ENCODE measurements around the gene KREMEN1. TPM values are rescaled to one million over a fixed set of nuclear protein-coding genes. Genes with fewer than 3 reads are reported as not detected.

The KREMEN1 gene
- total and polyA plus RNA-seq, 2 of the 4 experiments (the other 2 are of a cell fraction): 2.9 to 4.6 TPM

GRCh38 chr22:29078036-29078868 is 5.4 kb downstream of the KREMEN1 start:
- H3K79me1 ChIP-seq (ENCODE audit: low read depth in 1 of 2, low read length in 2 of 2): no peaks in the 10 kb centered on the region
- no peak overlapping the region for H2BK120ac ChIP-seq (ENCODE audit: low read depth, low read length)
- H2BK15ac ChIP-seq (ENCODE audit: low read depth, low read length): no peak overlapping the region
- dilution Hi-C loops (cut with HindIII; ENCODE audit: low sequenced_read_pairs, unreplicated experiment) (no loop called here), intact Hi-C loops (cut with micrococcal nuclease) (no loop called here), in situ Hi-C loops (cut with MboI; ENCODE audit: low sequenced_read_pairs) (no loop called here)
- H2AK5ac ChIP-seq (ENCODE audit: low read depth, low read length): no peak overlapping the region
- H2AK9ac ChIP-seq (replicated peaks; ENCODE audit: low read depth, low read length, poor library complexity): no peak overlapping the region
- H3K9ac ChIP-seq (ENCODE audit: low read depth, low read length): no peak overlapping the region
- H4K8ac ChIP-seq (ENCODE audit: low read depth in 2 of 2, low read length in 2 of 2): no peak overlapping the region
- no TSS peak for BruUV-seq (replicated peaks)
- WGBS, 2 experiments (ENCODE audit: extremely low coverage in 2 of 2, insufficient read length in 1 of 2): 100% methylated on average over 2 of the region's 6 CpGs; no CpG with 5 or more reads in 1 of the 2 experiments
- H3K4me3 ChIP-seq (ENCODE audit: insufficient read depth, low read depth, low read length): no peak overlapping the region
- H3K36me3 ChIP-seq (ENCODE audit: control insufficient read depth, insufficient read depth, low read length): no peaks in the 10 kb centered on the region
- H3K23ac ChIP-seq (ENCODE audit: low read depth, low read length): no peak overlapping the region
- no peak for ATAC-seq (ENCODE audit: low read depth)
- no peak overlapping the region for H2BK5ac ChIP-seq (ENCODE audit: low read depth, low read length, poor library complexity, severe bottlenecking)
- H3K4me1 ChIP-seq (ENCODE audit: control insufficient read depth, insufficient read depth, low read length): no peaks in the 10 kb centered on the region
- no peaks in the 10 kb centered on the region for H4K20me1 ChIP-seq (ENCODE audit: insufficient read depth, low read length)
- H3K9me1 ChIP-seq (ENCODE audit: insufficient read depth, low read length): no peaks in the 10 kb centered on the region
- no peak overlapping the region for H3K4me2 ChIP-seq (ENCODE audit: low read depth, low read length)
- H3K18ac ChIP-seq (ENCODE audit: low read depth, low read length): no peak overlapping the region
- H3K4ac ChIP-seq (ENCODE audit: low read depth, low read length): no peak overlapping the region
- no peak overlapping the region for H3K14ac ChIP-seq (replicated peaks; ENCODE audit: low read depth, low read length)
- DNase-seq: no peak
- no peak overlapping the region for H3K56ac ChIP-seq (ENCODE audit: extremely low read depth, insufficient read depth, low read length)
- CTCF ChIA-PET: interaction anchor here (0.7 to 0.9 kb wide), 3 partner anchors 8 to 12 kb away, joined by 3 to 6 read pairs (median 3); no protein-coding TSS in a partner anchor
- H4K91ac ChIP-seq (ENCODE audit: insufficient read depth, low read depth, low read length): no peak overlapping the region
- POLR2A ChIA-PET (ENCODE audit: unreplicated experiment): no interaction called here
- H4K5ac ChIP-seq (ENCODE audit: low read depth, low read length): no peak overlapping the region
- H3K9me3 ChIP-seq (ENCODE audit: control insufficient read depth, insufficient read depth, low read length): no peaks in the 10 kb centered on the region
- peaks cover 5% of the 10 kb centered on the region; the same call in 1 of the 2 replicates for H3K27me3 ChIP-seq (ENCODE audit: control insufficient read depth, insufficient read depth, low read length)
- H3K27ac ChIP-seq (ENCODE audit: insufficient read depth, low read length): no peak overlapping the region
- H2AFZ ChIP-seq (replicated peaks; ENCODE audit: low read length, poor library complexity): no peak overlapping the region
- H2BK20ac ChIP-seq (ENCODE audit: low read depth, low read length): no peak overlapping the region
- no peak for TF ChIP-seq RAD21 (IDR thresholded peaks at IDR 0.05; ENCODE audit: low read length)
- TF ChIP-seq USF2 (IDR thresholded peaks at IDR 0.05; ENCODE audit: low read depth, low read length): no peak
- TF ChIP-seq ELK1 (IDR thresholded peaks at IDR 0.05; ENCODE audit: borderline replicate concordance, low read depth, low read length): no peak
- no peak for TF ChIP-seq POLR2A (IDR thresholded peaks at IDR 0.05; ENCODE audit: low read depth, low read length)
- TF ChIP-seq BHLHE40 (IDR thresholded peaks at IDR 0.05; ENCODE audit: low read depth, low read length): no peak
- TF ChIP-seq MXI1 (IDR thresholded peaks at IDR 0.05; ENCODE audit: borderline replicate concordance, low read depth, low read length): no peak
- no peak for TF ChIP-seq SMC3 (IDR thresholded peaks at IDR 0.05; ENCODE audit: low read depth, low read length)
- TF ChIP-seq MAFK (IDR thresholded peaks at IDR 0.05; ENCODE audit: low read depth, low read length): no peak
- no peak for TF ChIP-seq CHD1 (IDR thresholded peaks at IDR 0.05; ENCODE audit: low read depth, low read length)
- TF ChIP-seq CEBPB (IDR thresholded peaks at IDR 0.05; ENCODE audit: low read depth, low read length): no peak
- TF ChIP-seq RCOR1 (IDR thresholded peaks at IDR 0.05; ENCODE audit: insufficient replicate concordance, low read length): no peak
- TF ChIP-seq CTCF (conservative IDR thresholded peaks at IDR 0.05; ENCODE audit: low read depth, low read length): no peak
- TF ChIP-seq FOS (IDR thresholded peaks at IDR 0.05; ENCODE audit: low read depth, low read length): no peak
- no peak for TF ChIP-seq RFX5 (IDR thresholded peaks at IDR 0.05; ENCODE audit: low read depth, low read length)
- no peak for TF ChIP-seq NFE2L2 (IDR thresholded peaks at IDR 0.05; ENCODE audit: low read depth, low read length)
